ENCODE measurements around the gene PABPN1. TPM values are rescaled to one million over a fixed set of nuclear protein-coding genes. Genes with fewer than 3 reads are reported as not detected.
A peak's percentile ranks its signal among the peaks of the same experiment; 100 is the strongest.

The PABPN1 gene
- total and polyA plus RNA-seq, 4 donors = 40.9 to 59.6 (median 48.0) TPM

- Histone ChIP-seq H3K27ac (ENCODE audit: low read depth in 1 of 2, low read length in 2 of 2) (peak overlapping the region; percentile 93 to 98), H3K9ac (ENCODE audit: low read depth in 1 of 2, low read length in 2 of 2) (peak overlapping the region; percentile 94 to 97), H3K4me1 (ENCODE audit: control insufficient read depth in 4 of 4, insufficient read depth in 4 of 4, low read length in 3 of 4) (peaks cover 5 to 17% (median 16%) of the 10 kb centered on the region in 4 donors), H3K4me3 (ENCODE audit: low read depth in 1 of 3, low read length in 3 of 3) (peak overlapping the region; percentile 68 to 92 (median 74)), H3K27me3 (ENCODE audit: control insufficient read depth in 4 of 4, insufficient read depth in 4 of 4, low read length in 3 of 4) (no peaks in the 10 kb centered on the region), H3K36me3 (ENCODE audit: control insufficient read depth in 4 of 4, insufficient read depth in 3 of 4, low read depth in 1 of 4, low read length in 3 of 4) (no peaks in the 10 kb centered on the region), H3K9me3 (ENCODE audit: control insufficient read depth in 4 of 4, low read length in 3 of 4) (no peaks in the 10 kb centered on the region)
- 60% methylated on average over 6 of the region's 6 CpGs for WGBS
- no peak for DNase-seq (ENCODE audit: low spot score)
- no peak for TF ChIP-seq REST (IDR thresholded peaks at IDR 0.05)
- no peak for TF ChIP-seq ZBTB33 (IDR thresholded peaks at IDR 0.05)
- TF ChIP-seq SP1 (IDR thresholded peaks at IDR 0.05) = no peak
- no peak for TF ChIP-seq HNF4A (conservative IDR thresholded peaks at IDR 0.05)
- TF ChIP-seq JUND (IDR thresholded peaks at IDR 0.05) = no peak
- TF ChIP-seq RAD21 (IDR thresholded peaks at IDR 0.05) = no peak
- TF ChIP-seq GABPA (IDR thresholded peaks at IDR 0.05 in 1 of 2, conservative IDR thresholded peaks at IDR 0.05 in 1 of 2) = no peak
- no peak for TF ChIP-seq NR2F2 (IDR thresholded peaks at IDR 0.05)
- no peak for TF ChIP-seq ATF3 (IDR thresholded peaks at IDR 0.05)
- TF ChIP-seq TAF1 (conservative IDR thresholded peaks at IDR 0.05) = no peak
- no peak for TF ChIP-seq FOXA1 (IDR thresholded peaks at IDR 0.05)
- TF ChIP-seq RXRA (IDR thresholded peaks at IDR 0.05) = no peak
- TF ChIP-seq CTCF (IDR thresholded peaks at IDR 0.05; ENCODE audit: low read depth, low read length, missing input control) = no peak
- no peak for TF ChIP-seq YY1 (IDR thresholded peaks at IDR 0.05)
- TF ChIP-seq FOXA2 (IDR thresholded peaks at IDR 0.05) = no peak
- no peak for TF ChIP-seq HNF4G (IDR thresholded peaks at IDR 0.05)
Observed at GRCh38 chr14:23286902-23287479, 34.3 kb upstream of the PABPN1 start.
